ENCODE measurements around the gene GSTP1.
"Not testable (repeated sequence)": the region's sequence is repeated elsewhere in the genome, so short reads cannot be mapped to it uniquely, and the experiment has no call there.

GSTP1 gene

GRCh38 chr11:67543585-67543984 lies 40.0 kb upstream of the GSTP1 start:
- Histone ChIP-seq H3K36me3 (ENCODE audit: low read length) (no peaks in the 10 kb centered on the region), H4K20me1 (ENCODE audit: low read depth, low read length) (no peaks in the 10 kb centered on the region), H3K9ac (ENCODE audit: low read length) (no peak overlapping the region), H2AFZ (ENCODE audit: low read depth, low read length, severe bottlenecking) (no peak overlapping the region), H3K79me2 (ENCODE audit: insufficient read depth, low read length) (no peaks in the 10 kb centered on the region), H3K4me2 (ENCODE audit: low read depth, low read length, poor library complexity, severe bottlenecking) (no peak overlapping the region), H3K27me3 (ENCODE audit: low read length) (no peaks in the 10 kb centered on the region), H3K9me2 (replicated peaks; ENCODE audit: insufficient read depth, low read length) (no peaks in the 10 kb centered on the region), H3K9me3 (ENCODE audit: insufficient read depth, low read length) (no peaks in the 10 kb centered on the region), H3F3A (ENCODE audit: insufficient read depth) (no peaks in the 10 kb centered on the region), H3K4me3 (ENCODE audit: insufficient read depth, low read length, poor library complexity, severe bottlenecking) (no peak overlapping the region), H3K27ac (ENCODE audit: low read depth, low read length) (no peak overlapping the region)
- TF ChIP-seq CTCF (IDR thresholded peaks at IDR 0.05; ENCODE audit: insufficient read depth, low read length, poor library complexity, severe bottlenecking), result no peak
- TF ChIP-seq EZH2phosphoT487 (conservative IDR thresholded peaks at IDR 0.05; ENCODE audit: low read length), result no peak

GRCh38 chr11:67544616-67545242 lies 38.9 kb upstream of the GSTP1 start:
- H4K20me1 ChIP-seq (ENCODE audit: low read depth, low read length), result no peaks in the 10 kb centered on the region
- H3K4me2 ChIP-seq (ENCODE audit: low read depth, low read length, poor library complexity, severe bottlenecking), result no peak overlapping the region
- H3K27me3 ChIP-seq (ENCODE audit: low read length), result no peaks in the 10 kb centered on the region
- H3K79me2 ChIP-seq (ENCODE audit: insufficient read depth, low read length), result no peaks in the 10 kb centered on the region
- TF ChIP-seq EZH2phosphoT487 (conservative IDR thresholded peaks at IDR 0.05; ENCODE audit: low read length) (no peak), CTCF (IDR thresholded peaks at IDR 0.05; ENCODE audit: insufficient read depth, low read length, poor library complexity, severe bottlenecking) (no peak)
- no peak overlapping the region for H3K4me3 ChIP-seq (ENCODE audit: insufficient read depth, low read length, poor library complexity, severe bottlenecking)
- H3K36me3 ChIP-seq (ENCODE audit: low read length), result no peaks in the 10 kb centered on the region
- H3K9ac ChIP-seq (ENCODE audit: low read length), result no peak overlapping the region
- H3F3A ChIP-seq (ENCODE audit: insufficient read depth), result no peaks in the 10 kb centered on the region
- H3K9me3 ChIP-seq (ENCODE audit: insufficient read depth, low read length), result no peaks in the 10 kb centered on the region
- no peak overlapping the region for H2AFZ ChIP-seq (ENCODE audit: low read depth, low read length, severe bottlenecking)
- no peak overlapping the region for H3K27ac ChIP-seq (ENCODE audit: low read depth, low read length)
- no peaks in the 10 kb centered on the region for H3K9me2 ChIP-seq (replicated peaks; ENCODE audit: insufficient read depth, low read length)

- H2AFZ ChIP-seq (ENCODE audit: low read depth, low read length, severe bottlenecking), result no peak overlapping the region
- H3K9ac ChIP-seq (ENCODE audit: low read length), result no peak overlapping the region
- H3K79me2 ChIP-seq (ENCODE audit: insufficient read depth, low read length), result no peaks in the 10 kb centered on the region
- H3K9me2 ChIP-seq (replicated peaks; ENCODE audit: insufficient read depth, low read length), result no peaks in the 10 kb centered on the region
- H3K9me3 ChIP-seq (ENCODE audit: insufficient read depth, low read length), result no peaks in the 10 kb centered on the region
- TF ChIP-seq CTCF (IDR thresholded peaks at IDR 0.05; ENCODE audit: insufficient read depth, low read length, poor library complexity, severe bottlenecking), result no peak
- H3F3A ChIP-seq (ENCODE audit: insufficient read depth), result no peaks in the 10 kb centered on the region
- no peaks in the 10 kb centered on the region for H3K36me3 ChIP-seq (ENCODE audit: low read length)
- no peaks in the 10 kb centered on the region for H3K27me3 ChIP-seq (ENCODE audit: low read length)
- H3K27ac ChIP-seq (ENCODE audit: low read depth, low read length), result no peak overlapping the region
- no peak overlapping the region for H3K4me2 ChIP-seq (ENCODE audit: low read depth, low read length, poor library complexity, severe bottlenecking)
- H4K20me1 ChIP-seq (ENCODE audit: low read depth, low read length), result no peaks in the 10 kb centered on the region
- H3K4me3 ChIP-seq (ENCODE audit: insufficient read depth, low read length, poor library complexity, severe bottlenecking), result no peak overlapping the region
Measured at GRCh38 chr11:67545280-67545679, 38.3 kb upstream of the GSTP1 start.

GRCh38 chr11:67548112-67548511 lies 35.5 kb upstream of the GSTP1 start:
- H3K79me2 ChIP-seq (ENCODE audit: insufficient read depth, low read length); H3K9ac ChIP-seq (ENCODE audit: low read length); H3K27me3 ChIP-seq (ENCODE audit: low read length); H2AFZ ChIP-seq (ENCODE audit: low read depth, low read length, severe bottlenecking); H3K36me3 ChIP-seq (ENCODE audit: low read length); H3K27ac ChIP-seq (ENCODE audit: low read depth, low read length); H4K20me1 ChIP-seq (ENCODE audit: low read depth, low read length); H3K4me2 ChIP-seq (ENCODE audit: low read depth, low read length, poor library complexity, severe bottlenecking); H3F3A ChIP-seq (ENCODE audit: insufficient read depth); H3K9me2 ChIP-seq (replicated peaks; ENCODE audit: insufficient read depth, low read length); H3K4me3 ChIP-seq (ENCODE audit: insufficient read depth, low read length, poor library complexity, severe bottlenecking): not testable (repeated sequence)
- peaks cover 15% of the 10 kb centered on the region; the same call in 1 of the 2 replicates for H3K9me3 ChIP-seq (ENCODE audit: insufficient read depth, low read length)

Data from SU-DHL-6 (cell line).